K562 (cell line): Measurements from ENCODE around the gene SOBP. TPM values are rescaled to one million over a fixed set of nuclear protein-coding genes. Genes with fewer than 3 reads are reported as not detected.

Experiments
- ATF7 ChIP-seq: fragments of 450-650 bp; IDR thresholded peaks from 2 replicates; pipeline ENCODE4 v1.7.1; 2014; ENCODE audit warnings: mild to moderate bottlenecking, moderate library complexity
- CBX3 ChIP-seq, 2 experiments: IDR thresholded peaks; 1 replicate in 1 of 2; 2 replicates in 1 of 2; pipeline ENCODE4 v1.6.1; 2012; ENCODE audit warnings: inconsistent platforms in 2 of 2, low read length in 2 of 2, borderline replicate concordance in 1 of 2, control low read depth in 1 of 2
- CXXC5 ChIP-seq: fragments of 250-450 bp; sonication (Bioruptor Pico); IDR thresholded peaks from 2 replicates; pipeline ENCODE4 v1.8.0; 2022; ENCODE audit warnings: inconsistent platforms, mild to moderate bottlenecking, moderate library complexity
- EHMT2 ChIP-seq: fragments of 450-650 bp; IDR thresholded peaks from 2 replicates; pipeline ENCODE4 v1.6.1; 2018; ENCODE audit warnings: antibody characterized with exemption
- EP300 ChIP-seq: IDR thresholded peaks from 2 replicates; pipeline ENCODE4 v1.6.1; 2012; ENCODE audit warnings: low read length, improper control_type of control experiment
- ETV6 ChIP-seq, 3 experiments: fragments of 150-350 bp in 1 of 3; sonication (generic) in 1 of 3; formaldehyde crosslinking in 1 of 3; IDR thresholded peaks; 2 replicates each; pipeline versions ENCODE4 v1.6.1 to v1.8.0; 2014 to 2022; ENCODE audit warnings: borderline replicate concordance in 2 of 3, low read depth in 2 of 3, antibody characterized with exemption in 1 of 3, low read length in 1 of 3, mild to moderate bottlenecking in 1 of 3, missing genetic modification reagents in 1 of 3
- FOXK1 ChIP-seq: sonication (generic); formaldehyde crosslinking; IDR thresholded peaks from 2 replicates; pipeline ENCODE4 v1.8.0; 2022; ENCODE audit warnings: missing genetic modification reagents, mild to moderate bottlenecking, borderline replicate concordance
- HCFC1 ChIP-seq: IDR thresholded peaks from 2 replicates; pipeline ENCODE4 v1.6.1; 2012; ENCODE audit warnings: low read depth, low read length, improper control_type of control experiment
- NCOA2 ChIP-seq, 2 experiments: fragments of 450-650 bp; IDR thresholded peaks; 2 replicates each; pipeline ENCODE4 v1.6.1; 2018; ENCODE audit warnings: mild to moderate bottlenecking in 2 of 2, moderate library complexity in 1 of 2; ENCODE audit not compliant: partially characterized antibody in 2 of 2
- OTX1 ChIP-seq: fragments of 450-650 bp; formaldehyde crosslinking; IDR thresholded peaks from 2 replicates; pipeline ENCODE4 v1.4.0; 2022; ENCODE audit warnings: mild to moderate bottlenecking
- REST ChIP-seq, 2 experiments: fragments of 450-650 bp; formaldehyde crosslinking in 1 of 2; IDR thresholded peaks; 2 replicates each; pipeline versions ENCODE4 v1.4.0 to v1.6.1; 2014 to 2020; ENCODE audit warnings: mild to moderate bottlenecking in 2 of 2, borderline replicate concordance in 1 of 2, low read depth in 1 of 2
- SMAD4 ChIP-seq: fragments of 250-450 bp; sonication (Bioruptor Pico); conservative IDR thresholded peaks from 2 replicates; pipeline ENCODE4 v1.8.0; 2021; ENCODE audit warnings: inconsistent platforms, mild to moderate bottlenecking, moderate library complexity
- TRIM24 ChIP-seq, 2 experiments: fragments of 450-650 bp; IDR thresholded peaks; 2 replicates each; pipeline ENCODE4 v1.6.1; 2016
- YBX1 ChIP-seq: fragments of 450-650 bp; IDR thresholded peaks from 2 replicates; pipeline ENCODE4 v1.7.1; 2016; ENCODE audit warnings: mild to moderate bottlenecking
- ZFP36 ChIP-seq: fragments of 150-350 bp; IDR thresholded peaks from 2 replicates; pipeline ENCODE4 v1.6.1; 2018; ENCODE audit warnings: low read length, low read depth; ENCODE audit not compliant: partially characterized antibody
- ZNF146 ChIP-seq: IDR thresholded peaks from one replicate; pipeline ENCODE4 v1.6.1; 2018; ENCODE audit warnings: missing compliant biosample characterization; ENCODE audit not compliant: unreplicated experiment
- ZNF24 ChIP-seq: fragments of 450-650 bp; IDR thresholded peaks from 2 replicates; pipeline ENCODE4 v1.6.1; 2016
- ZNF707 ChIP-seq: fragments of 250-450 bp; sonication (Bioruptor Pico); conservative IDR thresholded peaks from 2 replicates; pipeline ENCODE4 v1.8.0; 2022; ENCODE audit warnings: inconsistent platforms, mild to moderate bottlenecking, moderate library complexity
- polyA plus RNA-seq, 8 experiments: library from polyadenylated mRNA; depleted of rRNA in 4 of 8; stranded (reverse) in 5 of 8; unstranded in 3 of 8; fragments of >200 nt; fragmentation: Nextera tagmentation in 2 of 8; fragmentation: Illumina TruSeq in 1 of 8; extraction: Ambion mirVana in 2 of 8; extraction: Trizol in 1 of 8; gene quantifications; 2 replicates each; pipeline versions ENCODE4 v1.2.1 to v1.2.3, GENCODE V29; 2011 to 2014; ENCODE audit warnings: inconsistent platforms in 1 of 8, missing spikeins in 1 of 8
- total RNA-seq, 7 experiments: library from RNA; depleted of rRNA in 6 of 7; stranded (reverse); fragments of >200 nt in 6 of 7; fragmentation: Illumina TruSeq in 2 of 7; extraction: Trizol in 2 of 7; gene quantifications; 2 replicates each; pipeline versions ENCODE4 v1.2.1 to v1.2.3, GENCODE V29; 2011 to 2021; ENCODE audit warnings: low replicate concordance in 1 of 7
- TF ChIP-seq, protein P1 (sequence below): fragments of 250-450 bp; sonication (Bioruptor Pico); IDR thresholded peaks from 2 replicates; pipeline ENCODE4 v1.8.0; 2022; ENCODE audit warnings: inconsistent platforms
- TF ChIP-seq, protein P2 (sequence below): fragments of 250-450 bp; sonication (Bioruptor Pico); IDR thresholded peaks from 2 replicates; pipeline ENCODE4 v1.9.0; 2021; ENCODE audit warnings: mild to moderate bottlenecking

SOBP gene
- total and polyA plus RNA-seq, 9 of the 15 experiments (the other 6 are each of a cell fraction or from before 2014, with no cell fraction given): 0.16 TPM; not detected in 8

- TF ChIP-seq REST (IDR thresholded peaks at IDR 0.05; ENCODE audit: borderline replicate concordance) (no peak), REST (CRISPR knock-in tag; IDR thresholded peaks at IDR 0.05; ENCODE audit: low read depth) (no peak), ZFP36 (no peak), EP300 (peak; percentile 61; the same call in 1 of the 2 replicates), NCOA2 (IDR thresholded peaks at IDR 0.05; ENCODE audit: partially characterized antibody in 2 of 2) (no peak), ZNF24 (0 out of 2 replicates have a peak, but pooled peaks have one; percentile 59), CBX3 (IDR thresholded peaks at IDR 0.05; ENCODE audit: borderline replicate concordance in 1 of 2, low read length in 2 of 2) (peak in 1 of 2 experiments; percentile 72; a peak in 1 of 3 replicates), TRIM24 (IDR thresholded peaks at IDR 0.05) (peak in 1 of 2 experiments; percentile 68; a peak in 2 of 4 replicates), EHMT2 (peak; percentile 42; the same call in 1 of the 2 replicates), HCFC1 (no peak), ZNF146 (no peak), YBX1 (no peak), SMAD4 (CRISPR knock-in tag) (0 out of 2 replicates have a peak, but pooled peaks have one; percentile 14), FOXK1 (CRISPR knock-in tag) (no peak), OTX1 (no peak), CXXC5 (peak; percentile 34), ATF7 (peak; percentile 14; the same call in 1 of the 2 replicates), ZNF707 (CRISPR knock-in tag) (no peak), ETV6 (IDR thresholded peaks at IDR 0.05; ENCODE audit: borderline replicate concordance in 1 of 2, low read depth in 2 of 2, low read length in 1 of 2) (0 out of 4 replicates have a peak, but pooled peaks of 1 of the 2 experiments have one; percentile 19), ETV6 (CRISPR knock-in tag; IDR thresholded peaks at IDR 0.05; ENCODE audit: borderline replicate concordance) (no peak)
- TF ChIP-seq, protein P1, sequence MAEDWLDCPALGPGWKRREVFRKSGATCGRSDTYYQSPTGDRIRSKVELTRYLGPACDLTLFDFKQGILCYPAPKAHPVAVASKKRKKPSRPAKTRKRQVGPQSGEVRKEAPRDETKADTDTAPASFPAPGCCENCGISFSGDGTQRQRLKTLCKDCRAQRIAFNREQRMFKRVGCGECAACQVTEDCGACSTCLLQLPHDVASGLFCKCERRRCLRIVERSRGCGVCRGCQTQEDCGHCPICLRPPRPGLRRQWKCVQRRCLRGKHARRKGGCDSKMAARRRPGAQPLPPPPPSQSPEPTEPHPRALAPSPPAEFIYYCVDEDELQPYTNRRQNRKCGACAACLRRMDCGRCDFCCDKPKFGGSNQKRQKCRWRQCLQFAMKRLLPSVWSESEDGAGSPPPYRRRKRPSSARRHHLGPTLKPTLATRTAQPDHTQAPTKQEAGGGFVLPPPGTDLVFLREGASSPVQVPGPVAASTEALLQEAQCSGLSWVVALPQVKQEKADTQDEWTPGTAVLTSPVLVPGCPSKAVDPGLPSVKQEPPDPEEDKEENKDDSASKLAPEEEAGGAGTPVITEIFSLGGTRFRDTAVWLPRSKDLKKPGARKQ (CRISPR knock-in tag): no peak
- TF ChIP-seq, protein P2, sequence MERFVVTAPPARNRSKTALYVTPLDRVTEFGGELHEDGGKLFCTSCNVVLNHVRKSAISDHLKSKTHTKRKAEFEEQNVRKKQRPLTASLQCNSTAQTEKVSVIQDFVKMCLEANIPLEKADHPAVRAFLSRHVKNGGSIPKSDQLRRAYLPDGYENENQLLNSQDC (CRISPR knock-in tag): no peak
These were observed 20.2 kb downstream of the SOBP start (continued) for GRCh38 chr6:107510108-107510507.
